Melanocyte of skin (primary cell): ENCODE data around the gene UMPS. TPM values are rescaled to one million over a fixed set of nuclear protein-coding genes. Genes with fewer than 3 reads are reported as not detected.

Experiments used
- small RNA-seq, 2 donors: library from RNA; depleted of rRNA; stranded (forward); fragments of <200 nt; gene quantifications; one replicate each; pipeline ENCODE3, GENCODE V24; 2012
- total RNA-seq, 2 donors: library from RNA; depleted of rRNA; stranded (reverse); fragments of >200 nt; gene quantifications; 2 replicates each; pipeline ENCODE4 v1.2.3, GENCODE V29; 2012

Gene UMPS
- 10 to 100 TPM; 25.8 to 32.0 TPM for total RNA-seq

DNA sequence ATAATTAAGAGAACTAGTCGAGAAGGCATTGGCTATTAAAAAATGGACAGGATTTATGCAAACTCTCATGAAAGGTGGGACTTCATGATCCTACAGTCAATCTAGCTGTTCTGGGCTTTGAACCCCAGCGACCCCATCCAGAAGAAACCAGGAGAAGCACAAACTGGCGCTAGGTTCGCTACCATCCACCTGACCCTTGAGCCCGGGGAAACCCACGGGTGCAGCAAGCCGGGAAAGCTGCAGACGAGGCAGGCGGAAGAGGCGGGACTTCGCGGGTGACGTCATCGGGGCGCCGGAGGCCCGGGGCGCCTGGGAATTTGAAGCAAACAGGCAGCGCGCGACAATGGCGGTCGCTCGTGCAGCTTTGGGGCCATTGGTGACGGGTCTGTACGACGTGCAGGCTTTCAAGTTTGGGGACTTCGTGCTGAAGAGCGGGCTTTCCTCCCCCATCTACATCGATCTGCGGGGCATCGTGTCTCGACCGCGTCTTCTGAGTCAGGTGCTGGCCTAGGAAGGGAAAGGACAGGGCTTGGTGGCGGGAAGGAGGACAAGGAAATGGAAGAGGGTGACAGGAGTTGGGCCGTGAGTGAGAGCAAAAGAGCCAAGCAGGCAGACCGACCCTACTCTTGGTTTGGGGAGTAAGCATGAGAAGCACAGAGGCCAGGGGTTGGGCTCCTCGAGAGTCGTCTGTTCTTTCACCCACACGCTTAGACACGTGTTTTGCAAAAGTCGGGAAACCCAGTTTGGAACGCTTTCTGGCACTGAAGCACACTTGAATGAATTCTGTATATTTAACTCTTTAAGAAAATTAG lies at the start of gene UMPS:
UMPS (plus strand) TSS at position 324 of the 812 bp plus-strand sequence; CDS start at position 344, 20 bp downstream.

Small RNA genes within 50 kb of the gene (small RNA-seq; reads per million reads assigned to genes)
- 0 to 18.6 reads per million in 2 donors for gene MIR544B

Other genes with a start within 250 kb of the UMPS start
- gene ITGB5, start 156.9 kb downstream of the UMPS start, total RNA-seq: 10 to 100 TPM; 30.3 to 57.3 TPM
- gene MUC13, start 204.3 kb downstream of the UMPS start, total RNA-seq: not detected